Measurements from ENCODE around the gene PNMA8A. TPM values are rescaled to one million over a fixed set of nuclear protein-coding genes. Genes with fewer than 3 reads are reported as not detected.

PNMA8A gene
- total RNA-seq, 6 experiments from 2014 or later = 0.06 to 0.26 (median 0.23) TPM; not detected in 2

DNA sequence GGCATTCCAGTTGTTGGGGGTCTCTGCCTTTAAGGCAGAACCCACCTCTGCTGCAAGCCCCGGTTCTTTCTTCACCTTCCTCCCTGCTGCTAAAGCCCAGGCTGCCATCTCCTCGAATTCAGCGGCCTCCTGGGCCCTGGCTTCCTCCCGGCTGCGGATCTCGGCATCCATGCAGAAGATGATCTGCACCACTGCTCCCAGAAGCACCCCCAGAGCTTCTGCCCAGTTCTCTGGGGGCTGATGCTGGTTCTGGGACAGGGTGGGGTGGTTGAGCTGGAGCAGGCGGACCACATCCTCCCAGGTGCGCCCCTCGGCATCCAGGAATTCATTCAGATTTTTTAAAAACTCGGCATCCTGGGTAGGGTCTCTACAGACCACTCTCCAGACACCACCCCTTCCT, 987 bp downstream of the PNMA8A start:
- no peak overlapping the region for H3K27ac ChIP-seq
- intact Hi-C loops (cut with DNase I) = no loop called here
- H3K9me3 ChIP-seq = no peaks in the 10 kb centered on the region
- H3K4me3 ChIP-seq = no peak overlapping the region
- TF ChIP-seq CTCF (IDR thresholded peaks at IDR 0.05) (no peak), POLR2A (IDR thresholded peaks at IDR 0.05) (no peak)
- ATAC-seq (no peak), DNase-seq (no peak)
- H3K27me3 ChIP-seq = peaks cover 0 to 5% of the 10 kb centered on the region in 2 donors
- peaks cover 0 to 6% (median 0%) of the 10 kb centered on the region in 4 donors for H3K4me1 ChIP-seq
- 74% methylated on average over 5 of the region's 10 CpGs for WGBS (ENCODE audit: insufficient coverage, low coverage, low lambda C conversion rate, missing lambda C conversion rate)
- no peaks in the 10 kb centered on the region for H3K36me3 ChIP-seq

GRCh38 chr19:46469541-46470185, 1.7 kb downstream of the PNMA8A start:
- peaks cover 0 to 6% (median 0%) of the 10 kb centered on the region in 4 donors for H3K4me1 ChIP-seq
- H3K27ac ChIP-seq = no peak overlapping the region
- no peaks in the 10 kb centered on the region for H3K36me3 ChIP-seq
- 87% methylated on average over 15 of the region's 18 CpGs for WGBS (ENCODE audit: insufficient coverage, low coverage, low lambda C conversion rate, missing lambda C conversion rate)
- no peak for ATAC-seq
- intact Hi-C loops (cut with DNase I) = no loop called here
- no peaks in the 10 kb centered on the region for H3K9me3 ChIP-seq
- TF ChIP-seq CTCF (IDR thresholded peaks at IDR 0.05) (no peak), POLR2A (IDR thresholded peaks at IDR 0.05) (no peak)
- peaks cover 0 to 5% of the 10 kb centered on the region in 2 donors for H3K27me3 ChIP-seq
- no peak for DNase-seq
- H3K4me3 ChIP-seq = no peak overlapping the region

DNA sequence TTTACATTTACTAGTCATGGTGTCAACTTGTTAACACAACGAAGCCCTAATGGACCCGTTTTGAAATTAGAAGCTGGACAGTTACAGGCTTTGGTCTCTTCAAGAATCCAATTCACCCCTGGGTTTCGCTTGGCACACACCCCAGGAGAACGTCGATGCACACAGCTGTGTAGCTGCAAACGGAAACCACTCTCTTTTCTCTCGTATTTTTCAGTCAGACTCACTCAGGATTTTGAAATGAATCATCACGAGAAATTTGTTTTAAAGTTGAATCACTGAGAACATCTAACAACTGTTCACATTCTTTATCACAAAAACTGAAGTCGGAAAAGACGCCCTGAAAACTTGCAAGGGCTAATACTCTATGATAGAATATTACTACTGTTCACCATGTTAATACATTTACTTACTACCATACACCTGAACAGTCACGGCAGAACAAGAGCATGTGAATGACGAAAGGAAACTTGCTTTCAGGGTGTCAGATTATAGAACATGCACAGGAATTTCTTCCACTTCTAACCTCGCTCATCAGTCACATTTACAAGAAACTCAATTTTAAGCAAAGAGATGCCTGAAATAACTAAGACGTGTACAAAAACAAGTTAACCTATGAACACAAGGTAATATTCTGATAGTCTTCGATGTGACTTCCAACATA, 4.7 kb downstream of the PNMA8A start:
- no peak for DNase-seq

DNA sequence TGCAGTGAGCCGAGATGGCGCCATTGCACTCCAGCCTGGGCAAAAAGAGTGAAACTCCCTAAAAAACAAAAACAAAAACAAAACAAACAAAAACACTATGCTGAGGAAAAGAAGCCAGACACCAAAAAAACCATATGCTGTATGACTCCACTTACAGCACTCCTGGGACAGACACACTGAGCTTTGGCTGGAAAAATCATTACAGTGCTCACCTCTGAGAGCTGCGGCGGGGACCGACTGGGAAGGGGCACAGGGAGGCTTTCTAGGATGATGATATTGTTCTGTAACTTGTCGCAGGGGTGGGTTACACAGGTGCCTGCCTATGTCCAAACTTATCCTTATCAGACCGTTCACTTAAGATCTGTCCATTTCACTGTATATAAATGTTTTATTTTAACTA, 7.8 kb downstream of the PNMA8A start:
- DNase-seq (no peak), ATAC-seq (no peak)
- H3K4me3 ChIP-seq = no peak overlapping the region
- TF ChIP-seq CTCF (IDR thresholded peaks at IDR 0.05) (no peak), POLR2A (IDR thresholded peaks at IDR 0.05) (no peak)
- no peaks in the 10 kb centered on the region for H3K27me3 ChIP-seq
- H3K27ac ChIP-seq = no peak overlapping the region
- no peaks in the 10 kb centered on the region for H3K9me3 ChIP-seq
- no peaks in the 10 kb centered on the region for H3K36me3 ChIP-seq
- intact Hi-C loops (cut with DNase I) = no loop called here
- H3K4me1 ChIP-seq = no peaks in the 10 kb centered on the region
- 71% methylated on average over 7 of the region's 7 CpGs for WGBS (ENCODE audit: insufficient coverage, low coverage, low lambda C conversion rate, missing lambda C conversion rate)

More for the DNA sequence above, 4.7 kb downstream of the PNMA8A start:
- H3K27me3 ChIP-seq = no peaks in the 10 kb centered on the region
- no peak overlapping the region for H3K4me3 ChIP-seq
- peaks cover 0 to 5% (median 0%) of the 10 kb centered on the region in 4 donors for H3K4me1 ChIP-seq
- intact Hi-C loops (cut with DNase I) = no loop called here
- no peak for ATAC-seq
- TF ChIP-seq CTCF (IDR thresholded peaks at IDR 0.05) = no peak
- no peak for TF ChIP-seq POLR2A (IDR thresholded peaks at IDR 0.05)
- no peak overlapping the region for H3K27ac ChIP-seq
- WGBS (ENCODE audit: insufficient coverage, low coverage, low lambda C conversion rate, missing lambda C conversion rate) = 55% methylated on average over 15 of the region's 15 CpGs
- H3K36me3 ChIP-seq = no peaks in the 10 kb centered on the region
- no peaks in the 10 kb centered on the region for H3K9me3 ChIP-seq

All from right lobe of liver (tissue), 6 donors.